HG03060 (cell line): ENCODE measurements around the gene PLEKHG4.

Experiments used
- ATAC-seq: cut with Tn5 transposase; IDR thresholded peaks from one replicate; pipeline ENCODE4 v1.9.1; 2021; ENCODE audit warnings: low read depth, moderate number of reproducible peaks; ENCODE audit not compliant: unreplicated experiment

PLEKHG4 gene

DNA sequence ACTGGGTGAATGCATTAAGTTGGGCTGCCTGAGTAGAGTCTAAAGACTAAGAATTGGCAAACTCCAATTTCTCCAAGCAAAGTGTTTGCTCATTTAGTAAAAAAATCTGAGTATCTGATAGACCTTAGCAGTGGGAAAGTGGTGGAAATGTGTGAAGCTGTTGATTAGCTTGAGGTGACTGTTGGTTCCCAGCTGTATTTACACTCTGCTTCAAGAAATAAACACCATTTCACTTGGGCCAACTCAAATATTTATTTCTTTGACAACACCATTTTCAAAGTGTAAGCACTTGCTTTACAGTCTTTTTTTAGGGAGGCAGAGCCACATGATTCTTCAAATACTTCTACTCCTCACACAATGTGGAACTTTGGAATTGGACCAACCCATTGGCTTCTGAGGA lies 38.5 kb downstream of the PLEKHG4 start:
- ATAC-seq, result no peak

DNA sequence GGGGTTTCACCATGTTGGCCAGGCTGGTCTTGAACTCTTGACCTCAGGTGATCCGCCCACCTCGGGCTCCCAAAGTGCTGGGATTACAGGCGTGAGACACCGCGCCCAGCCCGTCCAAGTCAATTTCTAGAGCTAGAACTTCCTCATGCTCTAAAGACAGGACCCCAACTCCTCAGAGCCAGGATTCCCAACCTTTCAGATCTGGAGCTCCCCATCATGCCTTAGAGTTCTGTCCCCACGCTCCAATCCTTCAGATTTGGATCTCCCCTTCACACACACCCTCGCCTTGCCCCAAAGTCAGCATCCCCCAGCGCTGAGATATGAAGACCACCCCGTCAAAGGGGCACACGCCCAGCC lies 46.8 kb downstream of the PLEKHG4 start:
- no peak for ATAC-seq

GRCh38 chr16:67326472-67327309 lies 47.4 kb downstream of the PLEKHG4 start, which contains the start of the genes KCTD19 and LRRC36:
Gene KCTD19, minus strand, starts transcription at chr16:67326741. Its CDS starts 34 bp downstream, at chr16:67326707.
Gene LRRC36, plus strand, starts transcription at chr16:67326815. Its CDS starts 48 bp downstream, at chr16:67326863.
- ATAC-seq, result no peak

DNA sequence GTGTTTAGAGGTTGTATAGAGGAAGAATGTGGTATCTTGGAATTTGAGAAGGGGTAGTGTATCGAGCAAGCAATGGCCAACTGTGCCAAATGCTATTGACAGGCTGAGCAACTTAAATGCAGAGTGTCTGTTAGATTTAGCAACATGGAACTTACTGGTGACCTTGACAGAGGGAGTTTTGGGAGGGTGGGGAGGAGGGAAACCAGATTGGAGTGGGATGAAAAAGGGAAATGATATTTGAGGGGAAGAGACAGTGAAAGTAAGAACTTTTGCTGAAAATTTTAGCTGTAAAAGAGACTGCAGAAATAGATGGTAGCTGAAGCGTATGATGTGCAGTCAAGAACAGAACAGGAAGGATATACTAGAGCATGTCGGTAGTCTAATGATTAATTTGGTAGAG lies 48.4 kb downstream of the PLEKHG4 start:
- no peak for ATAC-seq

DNA sequence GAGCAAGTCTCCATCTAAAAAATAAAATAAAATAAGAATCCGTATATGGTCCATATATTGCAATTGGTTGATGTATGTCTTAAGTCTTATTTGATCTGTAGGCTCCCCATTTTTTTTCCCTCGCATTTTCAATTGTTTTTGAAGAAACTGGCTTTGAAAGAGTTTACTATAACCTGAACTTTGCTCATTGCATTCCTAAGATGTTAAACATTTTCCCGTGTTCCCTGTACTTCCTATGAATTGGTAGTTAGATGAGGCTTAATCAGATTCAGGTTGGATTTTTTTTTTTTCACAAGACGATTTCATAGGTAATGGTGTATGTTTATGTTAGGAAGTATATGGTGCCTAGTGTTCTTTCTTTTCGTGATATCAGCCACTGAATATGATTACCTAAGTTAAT lies 50.6 kb downstream of the PLEKHG4 start:
- ATAC-seq, result no peak

DNA sequence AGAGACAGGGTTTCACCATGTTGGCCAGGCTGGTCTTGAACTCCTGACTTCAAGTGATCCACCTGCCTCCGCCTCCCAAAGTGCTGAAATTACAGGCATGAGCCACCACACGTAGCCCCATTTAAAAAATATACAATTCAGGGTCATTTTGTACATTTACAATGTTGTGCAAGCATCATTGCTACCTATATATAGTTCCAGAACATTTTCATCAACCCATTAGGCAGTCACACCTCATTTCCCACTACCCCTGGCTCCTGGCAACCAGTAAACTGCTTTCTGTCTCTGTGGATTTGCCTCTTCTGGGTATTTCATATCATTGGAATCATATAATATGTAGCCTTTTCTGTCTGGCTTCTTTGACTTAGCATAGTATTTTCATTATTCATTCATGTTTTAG lies 54.0 kb downstream of the PLEKHG4 start:
- no peak for ATAC-seq

GRCh38 chr16:67336116-67336515 lies 56.8 kb downstream of the PLEKHG4 start:
- no peak for ATAC-seq

GRCh38 chr16:67336648-67337047 lies 57.3 kb downstream of the PLEKHG4 start:
- no peak for ATAC-seq
